ENCODE measurements around the gene NCMAP. TPM values are rescaled to one million over a fixed set of nuclear protein-coding genes. Genes with fewer than 3 reads are reported as not detected.

Gene NCMAP
- total RNA-seq, 2 experiments from 2014 or later: 0.99 to 1.1 TPM

DNA sequence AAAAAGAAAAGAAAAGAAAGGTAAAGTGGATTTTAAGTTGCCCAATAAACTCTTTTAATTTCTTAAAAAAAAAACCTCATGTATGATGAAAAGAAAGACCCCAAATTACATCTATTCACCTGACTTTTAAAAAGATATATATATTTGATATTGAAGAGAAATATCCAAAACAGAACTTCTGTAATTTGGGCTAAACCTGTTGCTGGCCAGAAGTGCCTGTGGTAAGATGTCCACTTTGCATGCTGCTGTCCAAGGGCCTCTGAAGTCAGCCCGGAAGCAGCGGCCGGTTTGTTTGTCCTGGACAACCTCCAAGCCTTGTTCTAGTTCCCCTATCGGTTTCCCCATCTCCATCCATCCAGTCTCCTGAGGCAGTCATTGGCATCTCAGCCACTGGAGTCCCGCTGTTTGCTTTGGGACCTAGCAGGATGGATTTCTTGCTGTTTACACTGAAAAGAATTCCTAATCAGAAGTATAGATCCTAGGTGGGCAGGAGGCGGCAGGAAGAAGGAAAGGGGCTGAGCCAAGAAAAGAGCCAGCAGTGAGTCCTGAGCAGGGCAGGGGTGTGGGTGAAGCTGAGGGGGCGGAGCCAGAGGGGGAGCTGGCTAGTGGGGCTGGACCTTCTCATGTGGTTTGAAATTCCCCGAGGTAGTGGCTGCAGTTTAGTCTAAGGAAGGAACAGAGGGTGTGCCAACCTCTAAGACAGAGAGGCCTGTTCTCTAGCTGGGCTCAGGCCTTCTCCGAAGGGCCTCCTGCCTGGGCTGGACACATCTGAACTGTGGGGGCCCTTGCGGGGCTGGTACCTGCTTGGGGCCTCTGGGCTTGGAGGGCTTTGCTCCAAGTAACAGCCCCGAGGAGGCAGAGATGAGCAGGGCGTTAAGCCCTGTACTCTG is 3.3 kb downstream of the NCMAP start:
- TF ChIP-seq, protein P1, sequence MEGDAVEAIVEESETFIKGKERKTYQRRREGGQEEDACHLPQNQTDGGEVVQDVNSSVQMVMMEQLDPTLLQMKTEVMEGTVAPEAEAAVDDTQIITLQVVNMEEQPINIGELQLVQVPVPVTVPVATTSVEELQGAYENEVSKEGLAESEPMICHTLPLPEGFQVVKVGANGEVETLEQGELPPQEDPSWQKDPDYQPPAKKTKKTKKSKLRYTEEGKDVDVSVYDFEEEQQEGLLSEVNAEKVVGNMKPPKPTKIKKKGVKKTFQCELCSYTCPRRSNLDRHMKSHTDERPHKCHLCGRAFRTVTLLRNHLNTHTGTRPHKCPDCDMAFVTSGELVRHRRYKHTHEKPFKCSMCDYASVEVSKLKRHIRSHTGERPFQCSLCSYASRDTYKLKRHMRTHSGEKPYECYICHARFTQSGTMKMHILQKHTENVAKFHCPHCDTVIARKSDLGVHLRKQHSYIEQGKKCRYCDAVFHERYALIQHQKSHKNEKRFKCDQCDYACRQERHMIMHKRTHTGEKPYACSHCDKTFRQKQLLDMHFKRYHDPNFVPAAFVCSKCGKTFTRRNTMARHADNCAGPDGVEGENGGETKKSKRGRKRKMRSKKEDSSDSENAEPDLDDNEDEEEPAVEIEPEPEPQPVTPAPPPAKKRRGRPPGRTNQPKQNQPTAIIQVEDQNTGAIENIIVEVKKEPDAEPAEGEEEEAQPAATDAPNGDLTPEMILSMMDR (conservative IDR thresholded peaks at IDR 0.05; ENCODE audit: low read length): no peak
- no peak for TF ChIP-seq EZH2phosphoT487 (IDR thresholded peaks at IDR 0.05; ENCODE audit: borderline replicate concordance, low read depth, low read length)
- ChIA-PET POLR2A (interaction anchor here (1.4 to 2.7 kb wide), 2 partner anchors 11 to 33 kb away, joined by 5 to 11 read pairs; no protein-coding TSS in a partner anchor), CTCF (ENCODE audit: unreplicated experiment) (interaction anchor here (1.2 to 1.4 kb wide), 2 partner anchors 19 to 28 kb away, joined by 3 to 4 read pairs; no protein-coding TSS in a partner anchor)
- Histone ChIP-seq H3K4me1 (ENCODE audit: insufficient read depth, low read length, poor library complexity, severe bottlenecking) (peaks cover 48% of the 10 kb centered on the region), H3K4me2 (ENCODE audit: low read length) (no peak overlapping the region), H3K9me2 (ENCODE audit: insufficient read depth, low read length) (no peaks in the 10 kb centered on the region), H3K36me3 (ENCODE audit: insufficient read depth, low read length) (no peaks in the 10 kb centered on the region), H2AFZ (ENCODE audit: low read length) (no peak overlapping the region), H4K20me1 (ENCODE audit: insufficient read depth, low read length) (no peaks in the 10 kb centered on the region), H3K4me3 (ENCODE audit: low read depth, low read length, poor library complexity, severe bottlenecking) (no peak overlapping the region), H3K79me2 (ENCODE audit: insufficient read depth, low read depth, low read length) (no peaks in the 10 kb centered on the region), H3K9me3 (ENCODE audit: low read length) (no peaks in the 10 kb centered on the region), H3K27ac (ENCODE audit: low read depth, low read length, poor library complexity, severe bottlenecking) (no peak overlapping the region)
- BruUV-seq (replicated peaks): no TSS peak
- intact Hi-C loops (cut with micrococcal nuclease; ENCODE audit: unreplicated experiment): no loop called here
- DNase-seq (ENCODE audit: low spot score): no peak

DNA sequence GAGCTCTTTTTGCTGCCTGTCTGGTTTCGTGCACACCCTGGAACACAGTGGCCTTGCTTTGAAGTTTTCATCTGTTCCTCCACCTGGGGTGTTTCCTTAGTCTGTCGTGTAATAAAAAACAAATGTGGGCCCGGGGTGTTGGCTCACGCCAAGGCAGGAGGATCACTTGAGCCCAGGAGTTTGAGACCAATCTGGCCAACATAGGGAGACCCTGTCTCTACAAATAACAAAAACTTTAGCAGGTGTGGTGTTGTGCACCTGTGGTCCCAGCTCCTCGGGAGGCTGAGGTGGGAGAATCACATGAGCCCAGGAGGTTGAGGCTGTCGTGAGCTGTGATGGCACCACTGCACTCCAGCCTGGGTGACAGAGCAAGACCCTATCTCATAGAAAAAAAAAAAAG is 4.5 kb downstream of the NCMAP start:
- Histone ChIP-seq H3K36me3 (ENCODE audit: insufficient read depth, low read length) (no peaks in the 10 kb centered on the region), H3K4me1 (ENCODE audit: insufficient read depth, low read length, poor library complexity, severe bottlenecking) (peaks cover 56% of the 10 kb centered on the region)
- POLR2A ChIA-PET: interaction anchor here (0.6 to 0.7 kb wide), 4 partner anchors 25 to 1216 kb away, joined by 3 to 4 read pairs (median 4); partner anchors contain the start of gene HNRNPR

More for the DNA sequence above, 4.5 kb downstream of the NCMAP start:
- no peaks in the 10 kb centered on the region for H3K9me3 ChIP-seq (ENCODE audit: low read length)
- H3K27ac ChIP-seq (ENCODE audit: low read depth, low read length, poor library complexity, severe bottlenecking): no peak overlapping the region
- H3K79me2 ChIP-seq (ENCODE audit: insufficient read depth, low read depth, low read length): no peaks in the 10 kb centered on the region
- no peaks in the 10 kb centered on the region for H3K9me2 ChIP-seq (ENCODE audit: insufficient read depth, low read length)
- no peak overlapping the region for H2AFZ ChIP-seq (ENCODE audit: low read length)
- TF ChIP-seq, protein P1 (conservative IDR thresholded peaks at IDR 0.05; ENCODE audit: low read length): no peak
- no peak for TF ChIP-seq EZH2phosphoT487 (IDR thresholded peaks at IDR 0.05; ENCODE audit: borderline replicate concordance, low read depth, low read length)
- intact Hi-C loops (cut with micrococcal nuclease; ENCODE audit: unreplicated experiment): no loop called here
- H4K20me1 ChIP-seq (ENCODE audit: insufficient read depth, low read length): no peaks in the 10 kb centered on the region
- DNase-seq (ENCODE audit: low spot score): no peak
- BruUV-seq (replicated peaks): no TSS peak
- H3K4me3 ChIP-seq (ENCODE audit: low read depth, low read length, poor library complexity, severe bottlenecking): no peak overlapping the region
- no peak overlapping the region for H3K4me2 ChIP-seq (ENCODE audit: low read length)
- CTCF ChIA-PET (ENCODE audit: unreplicated experiment): interaction anchor here (0.6 to 1.4 kb wide), 2 partner anchors 27 to 1897 kb away, joined by 3 to 4 read pairs; no protein-coding TSS in a partner anchor

Measured in OCI-LY7 (cell line).